DMS 273 (cell line): ENCODE results near the gene MARF1.
"Not testable (repeated sequence)": the region's sequence is repeated elsewhere in the genome, so short reads cannot be mapped to it uniquely, and the experiment has no call there.

Experiments used
- DNase-seq: peaks from one replicate; lab custom pipeline; 2025; ENCODE audit not compliant: unreplicated experiment; lab: John Stamatoyannopoulos, UW

MARF1 gene

DNA sequence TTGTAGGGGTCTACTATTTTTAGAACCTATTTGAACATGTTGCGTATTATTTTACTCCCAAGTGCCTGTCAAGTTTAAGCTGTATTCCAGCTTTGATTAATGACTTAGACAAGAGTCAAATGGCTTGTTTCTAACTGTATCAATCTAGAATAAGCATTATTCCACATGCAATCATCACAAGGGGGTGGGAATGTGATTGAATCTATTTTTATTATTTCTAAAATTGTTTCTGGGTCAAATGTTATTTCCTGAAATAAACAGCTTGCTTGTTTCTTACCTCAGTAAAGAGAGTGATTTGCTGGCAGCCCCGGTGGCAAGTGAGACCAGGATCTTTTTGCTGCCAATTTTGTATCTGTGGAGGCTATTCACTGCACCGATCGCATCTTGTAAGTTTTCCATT is 21.5 kb downstream of the MARF1 start:
- DNase-seq, result no peak

DNA sequence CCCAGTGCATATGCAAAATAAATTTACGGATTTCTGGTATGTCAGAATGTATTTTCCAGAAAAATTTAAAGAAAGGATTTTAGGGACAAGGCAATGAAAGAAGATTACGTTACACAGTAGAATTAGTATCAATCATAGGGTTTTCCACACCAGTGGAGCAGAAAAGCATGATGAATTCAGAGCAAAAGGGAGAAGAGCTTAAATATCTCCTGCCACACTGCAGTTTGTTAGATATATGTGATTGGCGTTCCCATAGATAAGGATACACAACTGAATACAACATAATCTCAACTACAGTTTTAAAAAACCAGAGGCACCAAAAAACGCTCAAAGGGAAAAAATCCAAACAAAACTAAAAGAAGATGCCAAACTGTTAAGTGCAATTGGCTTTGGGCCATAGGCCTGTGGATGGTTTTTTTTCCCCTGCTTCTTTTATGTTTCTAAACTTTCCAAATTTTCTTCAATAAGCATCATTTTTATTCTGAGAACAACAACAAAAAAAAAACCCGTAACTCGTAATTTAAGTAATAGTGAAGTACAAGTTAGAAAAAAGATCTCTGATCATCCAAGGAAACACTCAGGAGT is 22.3 kb downstream of the MARF1 start:
- DNase-seq, result no peak

DNA sequence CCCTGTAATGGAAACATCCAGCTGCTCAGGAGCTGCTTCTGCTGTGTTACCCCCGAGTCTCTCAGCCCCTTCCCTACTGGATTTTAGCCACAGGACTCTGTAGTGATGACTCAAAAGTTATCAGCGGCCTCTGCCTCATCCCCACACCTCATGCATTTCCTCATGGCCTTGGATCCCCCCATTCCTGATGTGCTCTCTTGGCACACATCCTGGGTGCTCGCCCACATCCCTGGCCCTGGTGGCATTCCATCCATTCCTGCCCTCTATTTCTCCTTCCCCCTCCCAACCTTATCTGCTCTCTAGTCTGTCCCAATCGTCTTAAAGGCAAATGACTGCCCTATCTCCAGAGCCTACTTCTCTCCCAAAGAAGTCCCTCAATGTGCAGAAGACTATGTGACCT is 24.6 kb downstream of the MARF1 start:
- no peak for DNase-seq

DNA sequence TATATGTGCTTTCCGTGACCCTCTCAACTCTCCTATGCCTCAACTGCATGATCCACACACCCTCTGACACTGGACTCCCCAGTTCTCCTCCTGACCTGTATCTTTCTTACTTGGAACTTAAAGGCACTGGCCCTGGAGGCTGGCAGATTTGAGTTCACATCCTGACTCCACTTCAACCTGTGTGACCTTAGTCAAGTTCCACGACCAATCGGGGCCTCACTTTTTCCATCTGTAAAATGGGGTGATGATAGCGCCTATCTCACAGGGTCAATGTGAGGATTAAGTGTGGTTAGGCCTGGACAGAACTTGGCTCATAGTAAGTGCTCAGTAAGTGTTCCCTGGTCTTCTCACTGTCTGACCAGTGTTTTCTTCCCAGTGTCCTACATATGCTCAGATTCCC is 25.1 kb downstream of the MARF1 start:
- DNase-seq, result no peak

DNA sequence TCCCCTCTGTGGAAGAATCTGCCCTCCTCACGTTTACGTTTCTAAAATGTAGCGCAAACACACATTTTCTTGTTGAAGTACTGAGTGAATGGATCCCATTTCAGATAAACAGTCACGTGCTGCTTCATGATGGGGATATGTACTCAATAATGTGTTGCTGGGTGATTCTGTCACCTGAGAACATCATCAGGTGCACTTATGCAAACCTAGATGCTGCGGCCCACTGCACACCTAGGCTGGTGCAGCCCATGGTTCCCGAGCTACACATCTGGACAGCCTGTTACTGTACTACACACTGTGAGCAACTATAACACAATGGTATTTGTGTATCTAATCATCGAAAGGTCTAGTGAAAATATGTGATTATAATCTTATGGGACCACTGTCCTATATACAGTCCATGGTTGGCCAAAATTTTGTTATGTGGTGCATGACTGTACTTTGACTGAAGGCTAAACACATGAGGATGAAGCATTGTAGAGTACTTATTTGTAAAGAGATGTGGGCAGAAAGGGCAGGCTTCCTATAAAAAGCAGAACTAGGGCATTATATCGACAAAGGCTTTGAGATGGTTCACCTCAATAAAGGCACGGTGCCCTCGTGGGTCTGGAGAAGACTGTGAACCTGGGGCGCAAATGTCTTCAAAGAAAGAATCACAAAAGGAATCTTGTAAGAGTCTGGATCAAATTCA is 26.3 kb downstream of the MARF1 start:
- no peak for DNase-seq

DNA sequence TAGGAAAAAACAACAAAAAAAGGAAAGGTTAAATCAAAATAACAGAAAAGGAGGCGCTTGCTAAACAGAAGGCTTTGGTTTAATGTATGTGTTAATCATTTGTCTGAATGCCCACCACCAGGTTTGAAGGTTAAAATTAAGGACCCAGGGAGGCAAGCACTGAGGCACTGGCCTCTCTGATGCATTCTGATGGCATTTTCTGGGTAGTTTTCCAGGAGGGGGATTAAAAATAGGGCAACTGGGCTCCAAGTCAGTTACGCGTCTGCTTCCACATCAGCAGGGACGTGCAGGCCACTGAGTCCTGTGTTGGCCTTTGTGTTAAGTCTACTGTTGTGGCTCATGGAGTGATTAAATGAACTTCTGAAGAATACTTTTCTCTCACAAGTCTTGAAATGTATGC is 26.9 kb downstream of the MARF1 start:
- DNase-seq, result no peak

DNA sequence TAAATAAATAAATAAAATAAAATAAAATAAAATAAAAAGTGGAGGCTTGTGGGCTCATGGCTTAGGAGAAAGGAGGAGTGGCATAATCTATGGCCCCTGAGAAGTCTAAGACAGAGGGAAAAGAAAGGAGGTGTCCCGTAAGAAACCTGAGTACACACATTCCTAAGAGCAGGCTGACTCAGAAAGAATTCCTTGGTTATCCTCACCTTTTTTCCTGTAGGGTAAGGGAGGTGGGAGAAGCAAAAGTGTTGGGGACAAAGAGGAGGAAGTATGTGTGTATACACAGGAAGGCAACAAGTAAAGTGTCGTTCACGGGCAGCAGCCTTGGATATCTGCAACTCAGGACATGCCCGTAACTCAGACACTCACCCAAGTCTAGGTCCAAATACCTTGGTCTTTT is 29.3 kb downstream of the MARF1 start:
- DNase-seq, result no peak

DNA sequence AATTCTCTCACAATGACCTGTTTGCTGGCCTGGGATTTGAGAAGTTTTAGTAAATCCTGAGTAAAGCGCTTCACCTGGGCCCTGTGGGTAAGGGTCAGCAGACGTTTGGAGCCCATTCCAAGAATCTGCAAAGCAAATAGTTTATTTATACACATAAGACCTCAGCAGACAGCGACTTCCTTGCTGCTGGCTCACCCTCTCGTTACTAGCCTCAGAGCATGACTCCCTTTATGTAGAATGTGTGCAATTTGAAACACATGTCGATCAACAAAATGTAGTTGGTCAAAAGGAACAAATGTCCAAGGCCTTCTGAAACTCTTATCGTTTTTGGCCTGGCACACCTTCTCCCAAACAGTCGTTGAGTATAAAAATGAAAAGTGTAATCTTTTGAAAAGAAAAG is 31.3 kb downstream of the MARF1 start:
- DNase-seq, result no peak

DNA sequence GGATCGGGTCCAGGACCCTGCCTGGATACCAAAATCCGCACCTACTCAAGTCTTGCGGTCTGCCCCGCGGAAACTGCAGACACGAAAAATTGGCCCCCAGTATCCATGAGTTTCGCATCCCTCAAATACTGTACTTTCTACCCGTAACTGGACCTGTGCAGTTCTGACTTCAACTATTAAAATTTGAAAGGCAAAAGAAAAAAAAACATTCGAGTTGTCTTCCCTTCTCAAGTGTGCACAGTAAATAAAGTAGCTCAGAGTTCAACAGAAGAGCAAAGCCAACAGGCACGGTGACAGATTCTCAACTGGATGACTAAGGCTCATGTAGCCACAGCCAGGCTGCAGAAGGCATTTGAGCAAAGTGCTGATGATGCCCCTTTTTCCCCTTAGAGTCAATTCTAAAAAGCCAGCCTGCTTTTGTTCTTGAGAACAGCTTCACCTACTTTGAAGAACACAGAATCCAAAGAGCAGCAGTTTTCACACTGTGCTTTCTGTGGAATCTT is 32.5 kb downstream of the MARF1 start:
- no peak for DNase-seq

DNA sequence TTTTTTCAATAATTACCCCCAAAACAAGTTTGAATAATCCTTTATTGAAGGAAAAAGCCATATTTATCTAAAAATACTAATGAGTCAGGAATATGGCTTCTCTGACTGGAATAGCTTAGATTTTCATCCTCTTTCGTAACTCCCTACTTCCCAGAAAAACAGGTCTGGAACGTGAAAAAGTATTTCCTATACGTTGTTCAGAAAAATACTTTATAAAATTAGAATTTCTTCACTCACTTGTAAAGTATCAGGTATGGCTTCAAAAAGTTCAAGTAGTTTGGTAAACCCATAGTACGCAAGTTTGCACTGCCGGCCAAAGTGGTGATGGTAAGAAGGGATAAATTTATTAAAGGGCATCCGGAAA is 33.7 kb downstream of the MARF1 start:
- DNase-seq, result no peak

DNA sequence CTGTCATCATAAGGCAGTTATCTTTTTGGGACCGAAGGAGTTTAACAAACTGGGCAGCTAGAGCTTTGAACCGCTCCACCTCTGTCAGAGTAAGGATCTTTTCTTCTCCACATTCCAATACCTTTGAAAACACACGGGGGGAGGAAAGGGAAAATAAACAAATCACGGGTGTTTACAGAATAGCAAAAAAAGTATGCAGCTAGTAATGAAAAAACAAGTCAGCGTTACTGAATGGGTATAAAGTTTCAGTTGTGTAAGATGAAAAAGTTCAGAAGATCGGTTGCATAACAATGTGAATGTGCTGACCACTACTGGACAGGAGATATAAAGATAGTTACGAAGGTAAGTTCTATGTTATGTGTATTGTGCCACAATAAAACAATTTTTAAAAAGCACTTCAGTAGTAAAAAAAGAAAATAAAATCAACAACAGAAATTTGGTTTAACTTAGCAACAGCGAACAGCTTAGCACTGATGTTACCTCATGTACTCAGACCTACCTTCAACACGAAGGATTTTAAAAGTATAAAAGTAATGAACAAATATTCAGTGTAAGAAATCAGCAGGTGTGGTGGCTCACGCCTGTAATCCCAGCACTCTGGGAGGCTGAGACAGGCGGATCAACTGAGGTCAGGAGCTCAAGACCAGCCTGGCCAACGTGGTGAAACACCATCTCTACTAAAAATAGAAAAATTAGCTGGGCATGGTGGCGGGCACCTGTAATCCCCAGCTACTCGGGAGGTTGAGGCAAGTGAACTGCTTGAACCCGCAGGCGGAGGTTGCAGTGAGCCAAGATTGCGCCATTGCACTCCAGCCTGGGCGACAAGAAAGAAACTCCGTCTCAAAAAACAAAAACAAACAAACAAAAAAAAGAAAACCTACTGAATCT is 34.3 kb downstream of the MARF1 start:
- DNase-seq, result no peak

DNA sequence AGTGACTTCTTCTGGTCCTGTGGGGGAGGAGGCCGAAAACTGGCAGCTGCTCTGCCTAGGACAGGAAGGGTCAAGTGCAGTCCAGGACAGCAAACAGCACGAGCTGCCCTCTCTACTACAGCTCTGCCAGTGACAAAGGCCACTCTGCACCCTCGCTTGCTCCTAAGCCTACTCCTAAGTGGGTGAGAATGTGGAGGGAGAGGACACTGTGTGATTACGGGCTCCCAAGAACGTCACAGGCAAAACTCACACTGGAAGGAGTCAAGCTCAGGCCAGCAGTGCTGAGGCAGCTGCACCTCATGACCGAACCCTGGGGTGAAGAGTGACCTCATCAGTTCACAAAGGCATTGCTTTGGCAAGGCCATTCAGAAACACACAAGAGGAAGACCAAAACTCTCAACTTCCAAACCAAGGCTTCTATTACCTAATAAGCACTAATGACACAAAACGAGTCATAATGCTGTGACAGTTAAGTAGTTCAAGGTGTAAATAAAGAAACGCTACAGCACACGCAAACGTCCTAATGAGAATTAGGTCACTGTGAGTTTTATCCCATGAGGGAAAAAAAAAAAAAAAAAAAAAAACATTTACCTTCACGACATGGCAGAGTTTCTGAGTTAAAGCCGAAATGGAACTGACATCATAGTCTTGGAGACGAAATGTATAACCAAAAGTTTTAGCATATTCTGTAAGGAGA is 35.1 kb downstream of the MARF1 start:
- no peak for DNase-seq

DNA sequence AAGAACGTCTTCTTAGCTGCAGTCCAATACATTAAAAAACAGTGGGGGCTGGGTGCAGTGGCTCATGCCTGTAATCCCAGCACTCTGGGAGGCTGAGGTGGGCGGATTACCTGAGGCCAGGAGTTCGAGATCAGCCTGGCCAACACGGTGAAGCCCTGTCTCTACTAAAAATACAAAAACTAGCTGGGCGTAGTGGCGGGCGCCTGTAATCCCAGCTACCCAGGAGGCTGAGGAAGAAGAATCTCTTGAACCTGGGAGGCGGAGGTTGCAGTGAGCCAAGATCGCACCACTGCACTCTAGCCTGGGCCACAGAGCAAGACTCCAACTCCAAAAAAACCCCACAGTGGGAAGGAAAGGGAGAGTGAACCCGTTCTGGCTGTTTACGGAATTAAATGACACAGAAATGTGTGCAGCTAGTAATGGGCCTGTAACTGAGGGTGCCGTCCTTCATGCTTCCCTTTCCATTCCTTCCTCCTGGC is 35.7 kb downstream of the MARF1 start:
- not testable (repeated sequence) for DNase-seq

DNA sequence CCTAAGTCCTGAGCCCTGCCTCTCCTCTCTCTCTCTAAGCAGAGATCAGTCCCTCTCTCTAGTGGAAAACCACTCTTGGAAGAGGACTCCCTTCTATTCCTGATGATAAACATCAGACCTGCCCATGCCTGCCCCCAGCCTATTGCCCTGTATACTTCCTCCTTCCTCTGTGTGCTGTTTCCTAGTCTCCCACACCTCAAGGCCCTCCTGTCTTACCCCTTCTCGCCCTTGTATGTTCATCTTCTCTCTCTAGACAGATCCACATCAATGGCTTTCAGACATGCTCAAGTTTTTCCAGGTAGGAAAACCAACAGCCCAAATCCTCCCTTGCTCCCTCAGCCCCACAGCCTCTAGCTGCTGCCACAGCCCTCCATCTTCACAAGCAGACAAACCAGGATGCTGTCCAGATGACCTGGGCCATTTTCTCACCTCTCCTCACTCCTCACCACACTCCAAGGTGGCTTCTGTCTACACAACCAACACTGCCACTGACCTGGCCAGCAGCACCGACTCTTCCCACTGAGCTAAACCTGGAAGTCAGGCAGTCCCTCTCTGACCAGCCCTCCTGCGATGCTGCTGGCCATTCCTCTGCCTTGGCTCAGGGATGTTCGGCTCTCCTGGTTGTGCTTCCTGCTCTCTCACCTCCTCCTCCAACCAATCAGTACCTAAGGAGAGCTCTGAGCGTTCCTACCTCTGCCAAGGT is 36.3 kb downstream of the MARF1 start:
- no peak for DNase-seq

DNA sequence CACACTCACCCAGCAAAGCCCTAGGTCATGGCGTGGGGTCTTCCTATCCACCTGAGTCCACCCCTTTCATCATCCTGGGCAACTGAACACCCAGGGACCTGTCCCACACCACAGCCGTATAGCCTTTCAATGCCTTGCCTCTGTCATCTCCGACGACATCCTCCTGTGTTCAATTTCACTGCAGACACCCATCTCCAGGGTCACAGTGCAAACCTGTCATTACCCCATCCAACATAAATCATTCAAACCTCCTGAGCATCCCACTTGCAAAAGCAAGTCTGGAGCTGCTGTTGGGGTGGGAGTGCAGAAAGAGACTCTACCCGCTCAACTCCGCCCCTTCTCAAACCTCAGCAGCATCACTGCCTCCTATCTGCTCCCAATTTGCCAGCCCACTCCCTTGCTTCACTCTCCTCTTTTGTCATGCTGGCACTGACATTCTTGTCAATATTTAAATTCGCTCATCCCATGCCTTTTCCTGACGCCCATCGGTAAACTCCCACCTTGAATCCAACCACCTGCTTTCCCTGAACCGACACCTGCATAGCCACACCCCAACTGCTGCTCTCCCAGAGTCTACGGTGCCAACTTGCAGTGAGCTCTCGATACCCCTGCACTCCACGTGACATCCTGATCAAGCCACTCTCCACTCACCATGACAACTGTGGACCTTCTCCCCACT is 37.0 kb downstream of the MARF1 start:
- no peak for DNase-seq

DNA sequence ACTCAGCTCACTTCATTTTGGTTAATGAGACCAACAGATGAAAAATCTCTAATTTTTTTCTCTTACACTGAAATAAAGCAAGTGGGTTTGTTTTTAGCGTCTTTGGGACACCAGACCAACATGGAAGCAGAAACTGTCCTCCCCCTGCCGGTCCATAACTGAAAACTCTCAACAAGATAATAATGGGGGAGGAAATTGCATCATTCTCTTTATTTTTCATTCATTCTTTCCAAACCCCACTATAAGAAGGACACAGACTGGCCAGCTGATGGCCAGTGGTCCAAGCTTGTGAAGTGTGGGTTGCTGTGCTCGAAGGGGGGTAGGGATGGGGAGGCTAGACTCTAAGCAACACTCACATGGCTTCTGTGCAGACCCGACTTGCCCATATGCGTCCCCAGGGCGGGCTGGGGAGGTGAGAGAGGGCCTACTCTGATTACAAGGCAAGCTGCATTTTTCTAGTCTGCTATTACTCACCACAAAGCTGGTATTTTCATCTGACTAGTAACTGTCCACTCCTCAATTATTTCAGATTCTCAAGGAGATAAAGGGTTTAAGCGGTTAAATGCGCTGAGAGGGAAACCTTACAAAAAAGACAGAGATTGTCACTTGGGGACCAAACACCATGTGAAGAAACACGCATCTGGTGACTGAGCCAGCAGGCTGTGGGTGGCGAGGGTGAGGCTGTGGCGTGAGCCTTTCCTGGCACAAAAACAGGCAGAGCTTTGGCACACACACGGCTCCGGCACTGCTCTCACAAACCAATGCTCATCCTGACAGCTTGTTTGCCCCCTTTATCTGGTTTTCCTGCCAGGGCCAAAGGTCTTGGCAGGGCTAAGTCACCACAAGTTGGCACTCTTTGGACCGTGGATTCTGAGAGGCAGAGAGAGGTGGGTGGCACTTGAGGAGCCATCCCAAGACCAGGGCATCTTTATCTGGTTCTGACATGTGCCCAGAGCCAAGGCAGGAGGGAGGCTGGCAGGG is 38.2 kb downstream of the MARF1 start:
- DNase-seq, result no peak

DNA sequence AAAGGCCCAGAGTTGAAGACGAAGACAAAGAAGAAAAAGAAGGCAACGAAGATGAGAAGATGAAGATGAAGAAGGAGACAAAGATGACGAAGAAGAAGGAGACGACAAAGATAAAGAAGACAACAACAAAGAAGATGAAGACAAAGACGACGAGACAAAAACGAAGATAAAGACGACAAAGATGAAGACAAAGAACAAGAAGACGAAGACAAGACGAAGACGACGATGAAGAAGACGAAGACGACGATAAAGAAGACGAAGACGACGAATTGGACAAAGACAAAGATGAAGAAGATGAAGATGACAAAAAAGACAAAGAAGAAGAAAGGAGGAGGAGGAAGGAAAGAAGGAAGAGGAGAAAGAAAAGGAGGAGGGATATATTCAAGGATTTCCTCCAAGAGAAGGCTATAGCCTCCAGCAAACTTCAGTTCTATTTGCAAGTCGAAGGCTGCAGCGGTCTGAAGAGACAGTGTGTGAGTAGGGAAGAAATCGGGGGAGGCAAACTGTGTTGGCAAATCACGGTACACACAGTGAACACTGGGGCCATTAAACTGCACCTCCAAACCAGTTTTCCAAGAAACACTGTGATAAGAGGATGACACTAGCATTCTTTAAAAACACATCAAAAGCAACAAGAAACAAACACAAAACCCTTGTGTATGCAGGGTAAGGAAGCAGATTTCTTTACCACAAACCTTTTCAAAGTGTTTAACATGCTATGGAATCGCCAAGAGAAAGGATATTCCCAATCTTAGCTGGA is 40.5 kb downstream of the MARF1 start:
- DNase-seq, result no peak

DNA sequence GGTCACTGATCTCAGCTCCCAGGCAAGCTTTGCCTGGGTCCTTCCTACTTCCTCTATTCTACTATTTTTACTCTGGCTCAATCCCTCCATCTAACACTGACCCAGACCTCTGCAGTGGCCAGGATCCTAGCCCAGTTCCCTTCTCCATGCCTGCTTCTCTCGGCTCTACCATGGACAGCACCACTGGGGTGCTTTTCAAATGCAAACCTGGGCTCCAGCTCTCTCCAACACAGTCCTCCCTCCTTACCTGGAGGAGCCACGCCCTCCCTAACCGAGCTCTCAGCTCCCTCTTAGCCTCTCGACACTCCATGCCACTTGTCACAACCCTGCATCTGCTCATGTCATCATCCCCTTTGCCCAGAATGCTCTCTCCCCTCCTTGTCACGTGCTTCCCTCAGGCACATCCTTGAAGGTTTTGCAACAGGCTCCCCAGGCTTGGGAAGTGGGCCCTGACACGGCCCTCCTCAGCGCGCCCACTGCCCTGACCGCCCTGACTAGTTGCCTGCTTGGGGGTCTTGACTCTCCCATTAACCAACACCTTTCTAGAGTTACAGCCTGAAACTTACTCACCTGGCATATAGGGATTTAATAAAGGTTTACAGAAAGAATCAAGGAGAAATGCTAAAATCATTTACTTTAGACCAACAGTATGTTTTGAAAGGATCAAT is 41.6 kb downstream of the MARF1 start:
- no peak for DNase-seq
